Esophagus muscularis mucosa (tissue), 4 donors: ENCODE data around the gene C2orf78.

Source experiments
- EP300 ChIP-seq: sonication (generic); formaldehyde crosslinking; IDR thresholded peaks from one replicate; pipeline ENCODE4 v1.6.1; 2017; ENCODE audit warnings: antibody characterized with exemption
- POLR2A ChIP-seq: fragments of 450-650 bp; IDR thresholded peaks from one replicate; pipeline ENCODE4 v1.6.1; 2017; ENCODE audit warnings: antibody characterized with exemption, moderate library complexity, mild to moderate bottlenecking, low read depth
- POLR2AphosphoS5 ChIP-seq, 2 donors: sonication (generic); formaldehyde crosslinking; IDR thresholded peaks; one replicate each; pipeline ENCODE4 v1.6.1; 2017; ENCODE audit warnings: antibody characterized with exemption in 2 of 2
- TF ChIP-seq, protein P1 (sequence below), 3 experiments: fragments of 200-600 bp in 2 of 3; fragments of 450-650 bp in 1 of 3; sonication (generic) in 2 of 3; IDR thresholded peaks; one replicate each; pipeline ENCODE4 v1.5.1; 2017 to 2019; ENCODE audit warnings: antibody characterized with exemption in 3 of 3, mild to moderate bottlenecking in 2 of 3, moderate library complexity in 1 of 3

DNA sequence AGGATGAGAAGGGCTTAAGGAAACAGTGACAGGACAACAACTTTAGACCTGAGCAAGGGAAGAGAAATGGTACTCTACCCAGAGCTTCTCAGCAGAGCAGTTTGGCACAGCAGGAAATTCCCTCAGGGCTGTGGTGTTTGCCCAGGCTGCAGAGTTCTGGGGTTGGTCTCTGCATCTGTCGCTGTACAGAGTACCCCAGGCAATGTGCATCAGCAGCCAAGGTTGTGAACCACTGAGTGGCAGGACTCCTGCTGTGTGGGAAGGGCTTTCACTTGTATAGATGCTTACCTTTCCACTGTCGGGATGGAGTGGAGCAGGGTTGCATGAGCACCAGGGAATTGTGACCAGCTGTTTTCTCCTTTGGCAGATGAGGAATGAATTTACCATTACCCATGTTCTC, 66.0 kb downstream of the C2orf78 start:
- TF ChIP-seq, protein P1, sequence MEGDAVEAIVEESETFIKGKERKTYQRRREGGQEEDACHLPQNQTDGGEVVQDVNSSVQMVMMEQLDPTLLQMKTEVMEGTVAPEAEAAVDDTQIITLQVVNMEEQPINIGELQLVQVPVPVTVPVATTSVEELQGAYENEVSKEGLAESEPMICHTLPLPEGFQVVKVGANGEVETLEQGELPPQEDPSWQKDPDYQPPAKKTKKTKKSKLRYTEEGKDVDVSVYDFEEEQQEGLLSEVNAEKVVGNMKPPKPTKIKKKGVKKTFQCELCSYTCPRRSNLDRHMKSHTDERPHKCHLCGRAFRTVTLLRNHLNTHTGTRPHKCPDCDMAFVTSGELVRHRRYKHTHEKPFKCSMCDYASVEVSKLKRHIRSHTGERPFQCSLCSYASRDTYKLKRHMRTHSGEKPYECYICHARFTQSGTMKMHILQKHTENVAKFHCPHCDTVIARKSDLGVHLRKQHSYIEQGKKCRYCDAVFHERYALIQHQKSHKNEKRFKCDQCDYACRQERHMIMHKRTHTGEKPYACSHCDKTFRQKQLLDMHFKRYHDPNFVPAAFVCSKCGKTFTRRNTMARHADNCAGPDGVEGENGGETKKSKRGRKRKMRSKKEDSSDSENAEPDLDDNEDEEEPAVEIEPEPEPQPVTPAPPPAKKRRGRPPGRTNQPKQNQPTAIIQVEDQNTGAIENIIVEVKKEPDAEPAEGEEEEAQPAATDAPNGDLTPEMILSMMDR (IDR thresholded peaks at IDR 0.05): no peak
- TF ChIP-seq POLR2A: no peak
- TF ChIP-seq POLR2AphosphoS5 (IDR thresholded peaks at IDR 0.05): no peak
- no peak for TF ChIP-seq EP300
